Thymus (tissue), 11 donors: ENCODE results near the gene ETV5. TPM values are rescaled to one million over a fixed set of nuclear protein-coding genes. Genes with fewer than 3 reads are reported as not detected.

ENCODE experiments used
- DNase-seq, 9 donors: peaks; one replicate each; pipeline ENCODE4 v3.0.0-alpha.2; 2013; ENCODE audit warnings: low spot score in 9 of 9, low read depth in 6 of 9, missing footprints in 1 of 9
- H3K27ac ChIP-seq, 2 donors: one replicate each; pipeline ENCODE4 v1.5.1; 2013; ENCODE audit warnings: control low read depth in 1 of 2, low read depth in 1 of 2, low read length in 1 of 2, mild to moderate bottlenecking in 1 of 2, moderate library complexity in 1 of 2
- H3K27me3 ChIP-seq, 2 donors: one replicate each; pipeline ENCODE4 v1.5.1; 2013; ENCODE audit warnings: low read length in 1 of 2; ENCODE audit not compliant: control insufficient read depth in 2 of 2, insufficient read depth in 1 of 2
- H3K36me3 ChIP-seq, 2 donors: one replicate each; pipeline ENCODE4 v1.5.1; 2013; ENCODE audit warnings: low read length in 1 of 2, mild to moderate bottlenecking in 1 of 2, moderate library complexity in 1 of 2; ENCODE audit not compliant: control insufficient read depth in 2 of 2, insufficient read depth in 2 of 2
- H3K4me1 ChIP-seq, 2 donors: one replicate each; pipeline ENCODE4 v1.5.1; 2013; ENCODE audit warnings: low read length in 2 of 2; ENCODE audit not compliant: control insufficient read depth in 2 of 2, insufficient read depth in 2 of 2
- H3K4me3 ChIP-seq, 2 donors: one replicate each; pipeline ENCODE4 v1.5.1; 2013; ENCODE audit warnings: low read length in 2 of 2, control low read depth in 1 of 2, mild to moderate bottlenecking in 1 of 2
- H3K9me3 ChIP-seq, 2 donors: one replicate each; pipeline ENCODE4 v1.5.1; 2013; ENCODE audit warnings: low read length in 1 of 2, mild to moderate bottlenecking in 1 of 2; ENCODE audit not compliant: control insufficient read depth in 2 of 2, insufficient read depth in 1 of 2
- WGBS: extraction: QIAGEN DNeasy Blood & Tissue Kit; methylation state at CpG from one replicate; pipeline ENCODE4 v1.1.7; 2013; 5-methylcytosine and 5-hydroxymethylcytosine counted together
- polyA plus RNA-seq: library from polyadenylated mRNA; stranded (reverse); fragments of 200-250 nt; gene quantifications from one replicate; pipeline ENCODE4 v1.2.3, GENCODE V29; 2013
- total RNA-seq: library from RNA; stranded (reverse); fragments of 120-200 nt; gene quantifications from one replicate; pipeline ENCODE4 v1.2.4, GENCODE V29; 2013
- donor health status: healthy.

Gene ETV5
- total and polyA plus RNA-seq, 2 donors, result 4.9 to 11.0 TPM

- Histone ChIP-seq H3K9me3 (no peaks in the 10 kb centered on the region), H3K36me3 (no peaks in the 10 kb centered on the region), H3K27ac (no peak overlapping the region), H3K4me3 (no peak overlapping the region), H3K4me1 (peaks cover 3 to 29% of the 10 kb centered on the region in 2 donors), H3K27me3 (peaks cover 0 to 13% of the 10 kb centered on the region in 2 donors)
- no peak for DNase-seq
- WGBS, result 82% methylated on average over 4 of the region's 4 CpGs
Measured at GRCh38 chr3:186093271-186093900, 15.5 kb downstream of the ETV5 start.

- H3K36me3 ChIP-seq, result no peaks in the 10 kb centered on the region
- H3K27me3 ChIP-seq, result peaks cover 0 to 5% of the 10 kb centered on the region in 2 donors
- no peak overlapping the region for H3K4me3 ChIP-seq
- peaks cover 3 to 21% of the 10 kb centered on the region in 2 donors for H3K4me1 ChIP-seq
- no peak for DNase-seq
- WGBS, result 94% methylated on average over 10 of the region's 10 CpGs
- no peaks in the 10 kb centered on the region for H3K9me3 ChIP-seq
- H3K27ac ChIP-seq, result no peak overlapping the region
Measured at GRCh38 chr3:186092360-186093070, 16.4 kb downstream of the ETV5 start.

GRCh38 chr3:186090901-186091300 lies 18.0 kb downstream of the ETV5 start:
- no peaks in the 10 kb centered on the region for H3K9me3 ChIP-seq
- H3K4me3 ChIP-seq, result no peak overlapping the region
- no peak for DNase-seq
- H3K27me3 ChIP-seq, result peaks cover 0 to 3% of the 10 kb centered on the region in 2 donors
- peaks cover 0 to 5% of the 10 kb centered on the region in 2 donors for H3K4me1 ChIP-seq
- no peaks in the 10 kb centered on the region for H3K36me3 ChIP-seq
- no peak overlapping the region for H3K27ac ChIP-seq
- WGBS, result 93% methylated on average over 2 of the region's 2 CpGs

- Histone ChIP-seq H3K27me3 (no peaks in the 10 kb centered on the region), H3K4me1 (no peaks in the 10 kb centered on the region), H3K4me3 (no peak overlapping the region), H3K36me3 (no peaks in the 10 kb centered on the region), H3K9me3 (no peaks in the 10 kb centered on the region), H3K27ac (no peak overlapping the region)
- DNase-seq, result no peak
- 98% methylated on average over 2 of the region's 2 CpGs for WGBS
Measured at GRCh38 chr3:186088335-186088734, 20.6 kb downstream of the ETV5 start.

- H3K27me3 ChIP-seq, result no peaks in the 10 kb centered on the region
- WGBS, result 97% methylated on average over 4 of the region's 4 CpGs
- H3K4me1 ChIP-seq, result peaks cover 0 to 10% of the 10 kb centered on the region in 2 donors
Measured at GRCh38 chr3:186084264-186084663, 24.6 kb downstream of the ETV5 start.

GRCh38 chr3:186083746-186084145 lies 25.1 kb downstream of the ETV5 start:
- DNase-seq, result no peak
- Histone ChIP-seq H3K4me3 (no peak overlapping the region), H3K4me1 (peaks cover 0 to 10% of the 10 kb centered on the region in 2 donors), H3K36me3 (no peaks in the 10 kb centered on the region), H3K27ac (no peak overlapping the region), H3K27me3 (no peaks in the 10 kb centered on the region), H3K9me3 (no peaks in the 10 kb centered on the region)
- 93% methylated on average over 2 of the region's 2 CpGs for WGBS

More at GRCh38 chr3:186084264-186084663, 24.6 kb downstream of the ETV5 start:
- H3K36me3 ChIP-seq, result no peaks in the 10 kb centered on the region
- no peak overlapping the region for H3K4me3 ChIP-seq
- DNase-seq, result no peak
- no peak overlapping the region for H3K27ac ChIP-seq
- H3K9me3 ChIP-seq, result no peaks in the 10 kb centered on the region

GRCh38 chr3:186082150-186082549 lies 26.7 kb downstream of the ETV5 start:
- WGBS, result 97% methylated on average over 8 of the region's 8 CpGs
- Histone ChIP-seq H3K36me3 (no peaks in the 10 kb centered on the region), H3K27ac (no peak overlapping the region), H3K9me3 (no peaks in the 10 kb centered on the region), H3K4me1 (peaks cover 0 to 10% of the 10 kb centered on the region in 2 donors), H3K4me3 (no peak overlapping the region), H3K27me3 (no peaks in the 10 kb centered on the region)
- no peak for DNase-seq

GRCh38 chr3:186081678-186082077 lies 27.2 kb downstream of the ETV5 start:
- over 99% methylated on average over 2 of the region's 2 CpGs for WGBS

GRCh38 chr3:186080849-186081438 lies 27.9 kb downstream of the ETV5 start:
- H3K4me3 ChIP-seq, result no peak overlapping the region
- no peak overlapping the region for H3K27ac ChIP-seq
- H3K36me3 ChIP-seq, result no peaks in the 10 kb centered on the region
- DNase-seq, result no peak
- 69% methylated on average over 5 of the region's 5 CpGs for WGBS
- no peaks in the 10 kb centered on the region for H3K9me3 ChIP-seq
- peaks cover 0 to 10% of the 10 kb centered on the region in 2 donors for H3K4me1 ChIP-seq
- no peaks in the 10 kb centered on the region for H3K27me3 ChIP-seq

More at GRCh38 chr3:186081678-186082077, 27.2 kb downstream of the ETV5 start:
- H3K27me3 ChIP-seq, result no peaks in the 10 kb centered on the region
- H3K4me3 ChIP-seq, result no peak overlapping the region
- no peak for DNase-seq
- no peaks in the 10 kb centered on the region for H3K9me3 ChIP-seq
- no peak overlapping the region for H3K27ac ChIP-seq
- H3K36me3 ChIP-seq, result no peaks in the 10 kb centered on the region
- H3K4me1 ChIP-seq, result peaks cover 0 to 10% of the 10 kb centered on the region in 2 donors
